CD14-positive monocyte (primary cell): ENCODE results near the gene SLC4A5. TPM values are rescaled to one million over a fixed set of nuclear protein-coding genes. Genes with fewer than 3 reads are reported as not detected.

Source experiments
- DNase-seq, 3 donors: peaks; one replicate each; pipeline ENCODE4 v3.0.0-alpha.2; 2011 to 2022
- H2AFZ ChIP-seq: 2 replicates; pipeline ENCODE4 v1.6.0; 2012; ENCODE audit warnings: mild to moderate bottlenecking, low read depth, low read length, inconsistent platforms; ENCODE audit not compliant: insufficient read depth, poor library complexity, severe bottlenecking
- H3K27ac ChIP-seq, 2 donors: 1 replicate in 1 of 2; 2 replicates in 1 of 2; pipeline ENCODE4 v1.5.1; 2012 to 2013; ENCODE audit warnings: low read length in 2 of 2, control low read depth in 1 of 2, inconsistent platforms in 1 of 2, low read depth in 1 of 2, mild to moderate bottlenecking in 1 of 2
- H3K27me3 ChIP-seq, 2 donors: one replicate each; pipeline versions ENCODE4 v1.6.0 to v1.6.1; 2011 to 2013; ENCODE audit warnings: low read length in 2 of 2; ENCODE audit not compliant: control insufficient read depth in 2 of 2, insufficient read depth in 2 of 2
- H3K36me3 ChIP-seq, 2 donors: replicated peaks in 1 of 2; 1 replicate in 1 of 2; 2 replicates in 1 of 2; pipeline versions ENCODE4 v1.5.1 to v1.6.1; 2012 to 2013; ENCODE audit warnings: low read length in 2 of 2, control low read depth in 1 of 2, inconsistent platforms in 1 of 2, mild to moderate bottlenecking in 1 of 2; ENCODE audit not compliant: insufficient read depth in 2 of 2, control insufficient read depth in 1 of 2
- H3K4me1 ChIP-seq, 2 donors: 1 replicate in 1 of 2; 2 replicates in 1 of 2; pipeline versions ENCODE4 v1.5.1 to v1.6.1; 2012 to 2013; ENCODE audit warnings: low read length in 2 of 2, control low read depth in 1 of 2, inconsistent platforms in 1 of 2, mild to moderate bottlenecking in 1 of 2, moderate library complexity in 1 of 2; ENCODE audit not compliant: insufficient read depth in 2 of 2, control insufficient read depth in 1 of 2
- H3K4me2 ChIP-seq: replicated peaks from 2 replicates; pipeline ENCODE3; 2012; ENCODE audit warnings: low read length, moderate library complexity, mild to moderate bottlenecking; ENCODE audit not compliant: poor library complexity, severe bottlenecking; ENCODE audit errors: extremely low read depth
- H3K4me3 ChIP-seq, 3 experiments: fragments of 200-600 bp in 1 of 3; sonication (generic) in 1 of 3; replicated peaks in 1 of 3; 1 replicate in 2 of 3; 2 replicates in 1 of 3; pipeline ENCODE4 v1.5.1; 2011 to 2013; ENCODE audit warnings: low read length in 3 of 3, mild to moderate bottlenecking in 3 of 3, control low read depth in 2 of 3, low read depth in 2 of 3, inconsistent platforms in 1 of 3, moderate library complexity in 1 of 3
- H3K79me2 ChIP-seq: 2 replicates; pipeline ENCODE4 v1.6.0; 2012; ENCODE audit warnings: mild to moderate bottlenecking, control low read depth, inconsistent platforms, low read length, moderate library complexity; ENCODE audit not compliant: insufficient read depth
- H3K9ac ChIP-seq: 2 replicates; pipeline ENCODE4 v1.6.0; 2017; ENCODE audit warnings: low read length, mild to moderate bottlenecking; ENCODE audit not compliant: insufficient read depth, poor library complexity, severe bottlenecking
- H3K9me3 ChIP-seq, 2 donors: replicated peaks in 1 of 2; 1 replicate in 1 of 2; 2 replicates in 1 of 2; pipeline versions ENCODE4 v1.5.1 to v1.6.1; 2012 to 2013; ENCODE audit warnings: low read length in 2 of 2, control low read depth in 1 of 2; ENCODE audit not compliant: control insufficient read depth in 1 of 2, insufficient read depth in 1 of 2
- H4K20me1 ChIP-seq: 2 replicates; pipeline ENCODE4 v1.6.0; 2012; ENCODE audit warnings: mild to moderate bottlenecking, low read length, control low read depth, moderate library complexity; ENCODE audit not compliant: insufficient read depth
- H3K27ac Mint-ChIP-seq, 7 donors: one replicate each; pipeline ENCODE4 v1.8.0; 2020; ENCODE audit warnings: mild to moderate bottlenecking in 7 of 7, mixed read lengths in 7 of 7, moderate library complexity in 6 of 7, inconsistent platforms in 2 of 7
- H3K27me3 Mint-ChIP-seq, 3 donors: one replicate each; pipeline ENCODE4 v1.8.0; 2021 to 2022; ENCODE audit warnings: low read depth in 3 of 3, mild to moderate bottlenecking in 3 of 3, mixed read lengths in 3 of 3, moderate library complexity in 3 of 3, inconsistent platforms in 1 of 3
- H3K36me3 Mint-ChIP-seq, 2 donors: one replicate each; pipeline ENCODE4 v1.8.0; 2020; ENCODE audit warnings: mixed read lengths in 2 of 2, inconsistent platforms in 1 of 2, mild to moderate bottlenecking in 1 of 2
- H3K4me1 Mint-ChIP-seq: one replicate; pipeline ENCODE4 v1.8.0; 2020; ENCODE audit warnings: mild to moderate bottlenecking, mixed read lengths
- H3K4me3 Mint-ChIP-seq, 2 donors: one replicate each; pipeline ENCODE4 v1.8.0; 2020; ENCODE audit warnings: mild to moderate bottlenecking in 2 of 2, mixed read lengths in 2 of 2, moderate library complexity in 1 of 2
- H3K9me3 Mint-ChIP-seq, 7 donors: one replicate each; pipeline ENCODE4 v1.8.0; 2020 to 2022; ENCODE audit warnings: mixed read lengths in 7 of 7, mild to moderate bottlenecking in 6 of 7, moderate library complexity in 6 of 7, inconsistent platforms in 2 of 7
- CTCF ChIP-seq: fragments of 200-600 bp; IDR thresholded peaks from one replicate; pipeline ENCODE4 v1.8.0; 2022; ENCODE audit warnings: antibody characterized with exemption, mild to moderate bottlenecking
- WGBS: methylation state at CpG from one replicate; pipeline ENCODE4 v1.1.5; 2013; ENCODE audit warnings: missing lambda C conversion rate; ENCODE audit not compliant: insufficient coverage; 5-methylcytosine and 5-hydroxymethylcytosine counted together
- intact Hi-C, 2 donors: fragments of 100-400 bp; cut with micrococcal nuclease; formaldehyde crosslinking; loops; one replicate each; pipeline versions ENCODE4 v1.15.0 to v1.15.1; 2023
- polyA plus RNA-seq, 3 donors: library from polyadenylated mRNA; depleted of rRNA in 1 of 3; unstranded in 2 of 3; stranded (reverse) in 1 of 3; fragments of 300-500 nt in 2 of 3; fragments of >200 nt in 1 of 3; fragmentation: Illumina TruSeq in 2 of 3; gene quantifications; 1 replicate in 2 of 3; 2 replicates in 1 of 3; pipeline ENCODE4 v1.2.3, GENCODE V29; 2012 to 2021

The SLC4A5 gene
- polyA plus RNA-seq, 3 donors, result 0.10 to 1.1 TPM; not detected in 1

GRCh38 chr2:74304332-74305148 lies 38.7 kb downstream of the SLC4A5 start:
- H3K36me3 Mint-ChIP-seq, result no peaks in the 10 kb centered on the region
- TF ChIP-seq CTCF, result no peak
- no peaks in the 10 kb centered on the region for H3K4me1 ChIP-seq

GRCh38 chr2:74302865-74303264 lies 40.4 kb downstream of the SLC4A5 start:
- H3K4me3 Mint-ChIP-seq, result no peak overlapping the region
- no peak overlapping the region for H2AFZ ChIP-seq
- WGBS, result 86% methylated on average over 1 of the region's 2 CpGs
- peaks cover 0 to 5% of the 10 kb centered on the region in 2 donors for H3K9me3 ChIP-seq
- no peak overlapping the region for H3K9ac ChIP-seq
- H3K4me2 ChIP-seq, result no peak overlapping the region
- no peak for TF ChIP-seq CTCF
- peaks cover 0 to 11% (median 3%) of the 10 kb centered on the region in 3 donors for H3K27me3 Mint-ChIP-seq
- no peaks in the 10 kb centered on the region for H3K4me1 Mint-ChIP-seq
- H3K79me2 ChIP-seq, result no peaks in the 10 kb centered on the region
- H3K4me3 ChIP-seq, result no peak overlapping the region
- intact Hi-C loops, result no loop called here
- no peaks in the 10 kb centered on the region for H3K27me3 ChIP-seq
- no peak for DNase-seq
- H4K20me1 ChIP-seq, result no peaks in the 10 kb centered on the region
- H3K27ac ChIP-seq, result no peak overlapping the region
- H3K4me1 ChIP-seq, result no peaks in the 10 kb centered on the region
- no peak overlapping the region for H3K27ac Mint-ChIP-seq
- H3K36me3 Mint-ChIP-seq, result no peaks in the 10 kb centered on the region
- peaks cover 0 to 13% (median 2%) of the 10 kb centered on the region in 7 donors for H3K9me3 Mint-ChIP-seq
- no peaks in the 10 kb centered on the region for H3K36me3 ChIP-seq

More at GRCh38 chr2:74304332-74305148, 38.7 kb downstream of the SLC4A5 start:
- no peaks in the 10 kb centered on the region for H4K20me1 ChIP-seq
- intact Hi-C loops, result no loop called here
- WGBS, result 100% methylated on average over 4 of the region's 7 CpGs
- H3K4me3 ChIP-seq, result no peak overlapping the region
- DNase-seq, result no peak
- no peaks in the 10 kb centered on the region for H3K27me3 ChIP-seq
- H3K4me1 Mint-ChIP-seq, result no peaks in the 10 kb centered on the region
- H3K79me2 ChIP-seq, result no peaks in the 10 kb centered on the region
- no peaks in the 10 kb centered on the region for H3K36me3 ChIP-seq
- H3K9me3 Mint-ChIP-seq, result peaks cover 0 to 11% (median 0%) of the 10 kb centered on the region in 7 donors
- H3K27me3 Mint-ChIP-seq, result peaks cover 0 to 11% (median 3%) of the 10 kb centered on the region in 3 donors
- no peaks in the 10 kb centered on the region for H3K9me3 ChIP-seq
- H3K27ac ChIP-seq, result no peak overlapping the region
- H3K4me2 ChIP-seq, result no peak overlapping the region
- no peak overlapping the region for H2AFZ ChIP-seq
- H3K27ac Mint-ChIP-seq, result no peak overlapping the region
- no peak overlapping the region for H3K4me3 Mint-ChIP-seq
- no peak overlapping the region for H3K9ac ChIP-seq
